Mucosa of rectum (tissue), 2 donors: Measurements from ENCODE around the gene SLC4A8.

Source experiments
- H3K27ac ChIP-seq, 2 donors: one replicate each; pipeline ENCODE4 v1.7.0; 2013; ENCODE audit warnings: inconsistent platforms in 2 of 2, low read depth in 2 of 2, low read length in 2 of 2
- H3K27me3 ChIP-seq, 2 donors: one replicate each; pipeline ENCODE4 v1.7.0; 2013; ENCODE audit warnings: low read length in 2 of 2; ENCODE audit not compliant: control insufficient read depth in 2 of 2, insufficient read depth in 2 of 2
- H3K36me3 ChIP-seq, 2 donors: one replicate each; pipeline ENCODE4 v1.7.0; 2013; ENCODE audit warnings: low read length in 2 of 2; ENCODE audit not compliant: control insufficient read depth in 2 of 2, insufficient read depth in 2 of 2
- H3K4me1 ChIP-seq, 2 donors: one replicate each; pipeline ENCODE4 v1.7.0; 2013; ENCODE audit warnings: low read length in 2 of 2, mild to moderate bottlenecking in 1 of 2; ENCODE audit not compliant: control insufficient read depth in 2 of 2, insufficient read depth in 2 of 2
- H3K4me3 ChIP-seq, 2 donors: one replicate each; pipeline ENCODE4 v1.7.0; 2013; ENCODE audit warnings: low read length in 2 of 2
- H3K9ac ChIP-seq, 2 donors: one replicate each; pipeline ENCODE4 v1.7.0; 2013; ENCODE audit warnings: low read length in 2 of 2, low read depth in 1 of 2, mild to moderate bottlenecking in 1 of 2
- H3K9me3 ChIP-seq, 2 donors: one replicate each; pipeline ENCODE4 v1.7.0; 2013; ENCODE audit warnings: low read length in 2 of 2; ENCODE audit not compliant: control insufficient read depth in 2 of 2
- donor health status: healthy.
- donor health status: Normal muscosa, but diverticular disease.

SLC4A8 gene

GRCh38 chr12:51424094-51424661 lies 453 bp upstream of the SLC4A8 start:
- H3K36me3 ChIP-seq, result no peaks in the 10 kb centered on the region
- no peak overlapping the region for H3K9ac ChIP-seq
- H3K27me3 ChIP-seq, result no peaks in the 10 kb centered on the region
- peaks cover 0 to 7% of the 10 kb centered on the region in 2 donors for H3K4me1 ChIP-seq
- peak overlapping the region in 1 of 2 donors; percentile 50 for H3K4me3 ChIP-seq
- H3K27ac ChIP-seq, result no peak overlapping the region
- no peaks in the 10 kb centered on the region for H3K9me3 ChIP-seq

GRCh38 chr12:51428256-51428655 lies 3.6 kb downstream of the SLC4A8 start:
- no peaks in the 10 kb centered on the region for H3K27me3 ChIP-seq
- H3K4me1 ChIP-seq, result peaks cover 7 to 9% of the 10 kb centered on the region in 2 donors
- no peaks in the 10 kb centered on the region for H3K36me3 ChIP-seq
- H3K9ac ChIP-seq, result no peak overlapping the region
- H3K4me3 ChIP-seq, result no peak overlapping the region
- H3K9me3 ChIP-seq, result no peaks in the 10 kb centered on the region
- no peak overlapping the region for H3K27ac ChIP-seq

GRCh38 chr12:51429700-51430099 lies 5.1 kb downstream of the SLC4A8 start:
- no peak overlapping the region for H3K9ac ChIP-seq
- no peaks in the 10 kb centered on the region for H3K27me3 ChIP-seq
- H3K27ac ChIP-seq, result no peak overlapping the region
- no peak overlapping the region for H3K4me3 ChIP-seq
- no peaks in the 10 kb centered on the region for H3K36me3 ChIP-seq
- no peaks in the 10 kb centered on the region for H3K9me3 ChIP-seq
- H3K4me1 ChIP-seq, result peaks cover 3 to 9% of the 10 kb centered on the region in 2 donors

- Histone ChIP-seq H3K9ac (no peak overlapping the region), H3K4me3 (no peak overlapping the region), H3K9me3 (no peaks in the 10 kb centered on the region), H3K4me1 (peaks cover 0 to 9% of the 10 kb centered on the region in 2 donors), H3K27ac (peak overlapping the region; percentile 27 to 48), H3K36me3 (no peaks in the 10 kb centered on the region), H3K27me3 (no peaks in the 10 kb centered on the region)
These were observed 5.7 kb downstream of the SLC4A8 start for GRCh38 chr12:51430196-51430895.

GRCh38 chr12:51432921-51433320 lies 8.3 kb downstream of the SLC4A8 start:
- no peak overlapping the region for H3K4me3 ChIP-seq
- no peak overlapping the region for H3K27ac ChIP-seq
- H3K9ac ChIP-seq, result no peak overlapping the region

GRCh38 chr12:51434305-51434704 lies 9.7 kb downstream of the SLC4A8 start:
- H3K4me1 ChIP-seq, result peaks cover 0 to 9% of the 10 kb centered on the region in 2 donors
- H3K9ac ChIP-seq, result no peak overlapping the region
- no peak overlapping the region for H3K4me3 ChIP-seq
- H3K9me3 ChIP-seq, result no peaks in the 10 kb centered on the region
- no peaks in the 10 kb centered on the region for H3K36me3 ChIP-seq
- no peak overlapping the region for H3K27ac ChIP-seq
- H3K27me3 ChIP-seq, result no peaks in the 10 kb centered on the region

More at GRCh38 chr12:51432921-51433320, 8.3 kb downstream of the SLC4A8 start:
- Histone ChIP-seq H3K9me3 (no peaks in the 10 kb centered on the region), H3K4me1 (peaks cover 0 to 9% of the 10 kb centered on the region in 2 donors), H3K27me3 (no peaks in the 10 kb centered on the region), H3K36me3 (no peaks in the 10 kb centered on the region)

GRCh38 chr12:51437431-51437830 lies 12.8 kb downstream of the SLC4A8 start:
- no peak overlapping the region for H3K4me3 ChIP-seq
- H3K9ac ChIP-seq, result no peak overlapping the region
- H3K36me3 ChIP-seq, result no peaks in the 10 kb centered on the region
- no peaks in the 10 kb centered on the region for H3K27me3 ChIP-seq
- no peaks in the 10 kb centered on the region for H3K4me1 ChIP-seq
- H3K27ac ChIP-seq, result no peak overlapping the region
- no peaks in the 10 kb centered on the region for H3K9me3 ChIP-seq

- Histone ChIP-seq H3K27me3 (no peaks in the 10 kb centered on the region), H3K9ac (no peak overlapping the region), H3K4me3 (no peak overlapping the region), H3K4me1 (no peaks in the 10 kb centered on the region), H3K27ac (no peak overlapping the region), H3K9me3 (no peaks in the 10 kb centered on the region), H3K36me3 (no peaks in the 10 kb centered on the region)
These were observed 14.7 kb downstream of the SLC4A8 start for GRCh38 chr12:51439330-51439729.

GRCh38 chr12:51441583-51441982 lies 17.0 kb downstream of the SLC4A8 start:
- H3K4me3 ChIP-seq, result no peak overlapping the region
- no peaks in the 10 kb centered on the region for H3K27me3 ChIP-seq
- H3K9ac ChIP-seq, result no peak overlapping the region
- H3K4me1 ChIP-seq, result no peaks in the 10 kb centered on the region
- no peak overlapping the region for H3K27ac ChIP-seq
- H3K36me3 ChIP-seq, result no peaks in the 10 kb centered on the region
- no peaks in the 10 kb centered on the region for H3K9me3 ChIP-seq

- Histone ChIP-seq H3K36me3 (no peaks in the 10 kb centered on the region), H3K27me3 (no peaks in the 10 kb centered on the region), H3K9ac (no peak overlapping the region), H3K4me3 (no peak overlapping the region), H3K9me3 (no peaks in the 10 kb centered on the region), H3K4me1 (no peaks in the 10 kb centered on the region), H3K27ac (no peak overlapping the region)
These were observed 17.7 kb downstream of the SLC4A8 start for GRCh38 chr12:51442324-51442723.
